Measurements from ENCODE around the gene GSTT2.
"Not testable (repeated sequence)": the region's sequence is repeated elsewhere in the genome, so short reads cannot be mapped to it uniquely, and the experiment has no call there.

Gene GSTT2

DNA sequence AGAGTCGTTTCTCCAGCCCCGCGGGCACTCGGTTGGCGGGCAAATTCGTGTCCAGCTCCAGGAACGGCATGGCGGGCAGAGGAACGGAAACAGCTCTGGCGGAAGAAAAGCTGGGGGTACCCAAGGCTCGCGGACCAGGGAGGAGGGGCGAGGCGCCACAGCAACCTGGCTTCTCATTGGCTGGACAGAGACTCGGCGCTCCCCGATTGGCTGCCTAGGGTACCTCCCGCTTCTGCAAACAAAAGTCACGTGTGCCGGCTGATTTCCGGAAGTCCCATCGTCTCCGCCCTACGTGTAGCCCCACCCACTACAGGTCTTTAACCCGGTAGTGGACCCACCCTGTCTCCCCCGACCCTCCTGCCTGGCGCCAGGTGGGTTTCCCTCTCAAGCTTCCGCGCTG lies 5.6 kb upstream of the GSTT2 start, which contains the start of gene DDT:
TSS of gene DDT (minus strand) at position 97 of the 400 bp plus-strand sequence. CDS start at position 70, 27 bp downstream.
- DNase-seq (ENCODE audit: low read depth in 1 of 2, low spot score in 1 of 2), result not testable (repeated sequence)

DNA sequence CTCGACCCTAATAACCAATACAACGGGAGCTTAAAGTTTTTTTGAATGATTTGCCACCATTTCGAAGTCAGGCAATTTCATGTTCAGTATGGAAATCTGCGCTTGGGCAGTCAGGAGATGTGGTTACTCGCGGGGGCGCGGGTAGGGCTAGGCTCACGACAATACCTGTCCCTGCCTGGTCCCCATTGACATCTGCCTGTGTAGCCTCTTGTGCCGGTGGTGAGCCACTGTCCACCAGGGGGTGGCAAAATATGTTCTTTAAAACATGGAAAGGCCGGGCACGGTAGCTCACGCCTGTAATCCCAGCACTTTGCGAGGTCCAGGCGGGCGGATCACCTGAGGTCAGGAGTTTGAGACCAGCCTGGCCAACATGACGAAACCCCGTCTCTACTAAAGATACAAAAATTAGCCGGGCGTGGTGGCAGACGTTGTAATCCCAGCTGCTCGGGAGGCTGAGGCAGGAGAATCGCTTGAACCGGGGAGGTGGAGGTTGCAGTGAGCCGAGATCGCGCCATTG lies 5.0 kb upstream of the GSTT2 start:
- not testable (repeated sequence) for DNase-seq (ENCODE audit: low read depth in 1 of 2, low spot score in 1 of 2)

DNA sequence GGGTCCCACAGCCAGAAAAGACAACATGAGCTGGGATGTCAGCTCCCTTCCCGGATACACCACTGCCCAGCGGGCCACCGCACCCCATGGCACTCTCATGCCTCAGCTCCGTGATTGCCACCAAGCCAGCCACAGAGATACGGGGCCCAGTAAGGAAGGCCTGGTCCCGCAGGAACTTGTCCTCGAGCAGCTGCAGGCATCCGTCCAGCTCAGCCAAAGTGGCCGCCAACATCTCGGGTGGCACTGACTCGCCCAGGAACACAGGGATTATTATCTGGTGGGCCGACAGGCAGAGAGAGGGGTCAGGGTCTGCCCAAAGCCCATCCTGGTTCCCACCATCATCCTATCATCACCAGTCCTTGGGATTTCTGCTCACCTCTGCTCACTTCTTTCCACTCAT lies 2.6 kb upstream of the GSTT2 start:
- DNase-seq (ENCODE audit: low read depth in 1 of 2, low spot score in 1 of 2), result not testable (repeated sequence)

DNA sequence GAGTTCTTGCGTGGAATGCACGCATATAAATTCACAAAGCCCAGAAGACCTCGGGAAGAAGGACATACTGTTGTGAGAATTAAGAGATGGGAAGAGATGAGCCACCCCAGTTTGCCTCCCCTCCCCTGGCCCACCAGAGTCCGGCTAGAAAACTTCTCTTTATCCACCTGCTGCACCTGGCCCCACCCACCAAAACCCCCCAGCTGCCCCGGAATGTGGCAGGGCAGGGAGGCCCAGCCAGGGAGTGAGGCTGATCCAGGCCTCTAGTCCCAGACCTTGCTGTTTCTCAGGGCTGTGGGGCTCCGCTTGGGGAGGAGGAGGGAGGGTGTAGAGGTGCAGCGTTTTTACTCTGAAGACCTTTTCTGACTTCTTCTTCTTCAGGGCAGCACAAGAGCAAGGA lies 633 bp downstream of the GSTT2 start:
- not testable (repeated sequence) for DNase-seq (ENCODE audit: low read depth in 1 of 2, low spot score in 1 of 2)

DNA sequence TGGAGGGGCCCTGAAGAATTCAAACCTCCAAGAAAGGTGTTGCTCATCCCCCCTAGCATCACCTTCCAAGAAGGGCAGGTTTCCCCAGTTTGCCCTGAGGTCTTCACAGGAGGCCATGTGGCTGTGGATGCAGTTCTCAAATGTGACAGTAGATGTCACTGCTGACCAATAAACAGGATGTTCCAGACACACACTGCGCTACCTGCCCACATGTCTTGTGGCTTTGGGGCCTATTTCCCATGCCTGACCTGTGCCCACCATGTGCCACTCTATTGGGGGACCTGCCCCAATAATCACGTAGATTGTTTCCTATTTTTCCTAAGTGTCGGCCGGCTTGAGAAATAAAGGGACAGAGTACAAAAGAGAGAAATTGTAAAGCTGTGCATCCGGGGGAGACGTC lies 4.5 kb downstream of the GSTT2 start:
- DNase-seq (ENCODE audit: low read depth in 1 of 2, low spot score in 1 of 2), result peak in 1 of 2 donors; percentile 45

DNA sequence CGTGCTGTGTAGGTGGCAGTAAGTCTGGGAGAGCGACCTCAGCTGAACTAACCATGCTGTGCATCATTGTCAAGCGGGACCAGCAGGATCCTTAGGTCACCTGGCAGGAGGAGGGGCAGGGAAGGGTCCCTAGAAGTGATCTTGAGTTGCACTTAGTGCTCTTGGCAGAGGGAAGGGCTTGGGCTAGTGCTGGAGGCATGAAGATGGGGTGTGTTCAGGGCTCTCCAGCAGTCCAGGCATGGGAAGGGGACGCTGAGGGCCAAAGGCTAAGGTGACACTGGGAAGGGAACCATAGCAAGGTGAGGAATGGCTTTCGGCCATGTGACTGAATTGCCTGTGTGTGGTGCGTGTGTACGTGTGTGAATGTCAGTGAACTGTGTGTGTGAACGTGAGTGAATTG lies 6.2 kb downstream of the GSTT2 start:
- DNase-seq (ENCODE audit: low read depth in 1 of 2, low spot score in 1 of 2), result not testable (repeated sequence)

DNA sequence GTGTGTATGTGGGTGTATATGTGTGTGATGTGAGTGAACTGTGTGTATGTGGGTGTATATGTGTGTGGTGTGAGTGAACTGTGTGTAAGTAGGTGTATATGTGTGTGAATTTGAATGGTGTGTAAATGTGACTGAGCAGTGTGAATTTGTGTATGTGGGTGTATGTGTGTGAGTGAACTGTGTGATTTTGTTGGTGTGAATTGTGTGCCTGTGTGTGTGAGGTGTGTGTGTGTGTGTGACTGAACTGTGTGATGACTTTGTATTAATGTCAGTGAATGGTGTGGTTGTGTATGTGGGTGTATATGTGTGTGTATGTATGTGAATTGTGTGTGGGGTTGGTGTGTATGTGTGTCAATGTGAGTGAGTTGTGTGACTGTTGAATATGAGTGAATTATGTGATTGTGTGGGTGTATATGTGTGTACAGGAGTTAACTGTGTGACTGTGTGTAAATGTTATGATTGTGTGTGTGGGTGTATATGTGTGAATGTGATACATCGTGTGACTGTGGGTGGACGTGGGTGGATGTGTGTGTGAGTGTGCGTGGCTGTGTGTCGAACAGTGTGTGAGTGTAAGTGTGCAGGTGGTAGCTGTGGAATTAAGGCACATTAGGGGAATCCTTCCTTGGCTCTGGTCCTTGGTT lies 6.7 kb downstream of the GSTT2 start:
- DNase-seq (ENCODE audit: low read depth in 1 of 2, low spot score in 1 of 2), result not testable (repeated sequence)

DNA sequence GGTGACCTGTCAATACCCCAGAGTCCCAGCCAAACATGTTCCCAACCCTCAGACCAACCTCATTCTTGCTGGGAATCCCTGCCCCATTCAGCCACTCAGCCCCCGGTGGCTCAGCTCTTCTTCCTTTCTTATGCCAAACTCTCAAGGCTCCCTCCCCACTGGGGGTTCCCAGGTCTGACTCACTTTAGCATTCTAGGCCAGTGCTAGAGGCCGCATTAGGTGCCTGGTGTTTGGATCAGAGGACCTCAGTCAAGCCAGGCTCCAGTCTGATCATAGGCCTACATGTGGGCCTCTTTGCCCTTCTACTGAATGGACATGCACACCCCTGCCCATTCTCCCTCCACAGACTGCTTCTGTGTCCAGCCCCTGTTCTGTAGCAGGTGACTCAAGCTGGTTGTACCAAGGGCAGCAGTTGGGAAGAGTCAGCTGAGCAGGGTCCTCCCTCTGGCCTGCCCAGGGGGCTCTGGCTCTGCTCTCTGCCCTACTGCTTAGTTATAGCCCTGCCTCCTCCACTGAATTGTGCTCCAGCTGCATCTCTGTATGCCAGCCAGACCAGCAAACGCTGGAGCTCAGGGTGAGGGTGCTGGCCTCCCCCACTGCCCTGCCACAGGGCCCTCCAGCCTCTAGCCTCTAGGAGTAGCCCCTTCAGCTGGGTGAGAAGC lies 9.8 kb downstream of the GSTT2 start:
- DNase-seq (ENCODE audit: low read depth in 1 of 2, low spot score in 1 of 2), result not testable (repeated sequence)

DNA sequence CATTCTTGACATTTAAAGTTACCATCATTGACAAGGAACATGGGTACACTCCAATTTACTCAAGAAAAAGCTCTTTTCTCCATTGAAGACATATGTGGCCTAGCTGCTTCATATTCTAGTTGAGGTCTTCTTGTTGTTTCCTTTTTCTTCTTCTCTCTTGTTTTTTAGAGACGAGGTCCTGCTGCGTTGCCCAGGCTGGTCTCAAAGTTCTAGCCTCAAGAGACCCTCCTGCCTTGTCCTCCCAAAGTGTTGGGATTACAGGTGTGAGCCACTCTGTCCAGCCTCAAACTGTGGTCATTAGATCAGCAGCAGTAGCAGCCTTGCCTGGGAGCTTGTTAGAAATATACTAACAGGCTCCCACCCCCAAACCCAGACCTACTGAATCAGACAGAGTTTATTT lies 13.1 kb downstream of the GSTT2 start:
- not testable (repeated sequence) for DNase-seq (ENCODE audit: low read depth in 1 of 2, low spot score in 1 of 2)

DNA sequence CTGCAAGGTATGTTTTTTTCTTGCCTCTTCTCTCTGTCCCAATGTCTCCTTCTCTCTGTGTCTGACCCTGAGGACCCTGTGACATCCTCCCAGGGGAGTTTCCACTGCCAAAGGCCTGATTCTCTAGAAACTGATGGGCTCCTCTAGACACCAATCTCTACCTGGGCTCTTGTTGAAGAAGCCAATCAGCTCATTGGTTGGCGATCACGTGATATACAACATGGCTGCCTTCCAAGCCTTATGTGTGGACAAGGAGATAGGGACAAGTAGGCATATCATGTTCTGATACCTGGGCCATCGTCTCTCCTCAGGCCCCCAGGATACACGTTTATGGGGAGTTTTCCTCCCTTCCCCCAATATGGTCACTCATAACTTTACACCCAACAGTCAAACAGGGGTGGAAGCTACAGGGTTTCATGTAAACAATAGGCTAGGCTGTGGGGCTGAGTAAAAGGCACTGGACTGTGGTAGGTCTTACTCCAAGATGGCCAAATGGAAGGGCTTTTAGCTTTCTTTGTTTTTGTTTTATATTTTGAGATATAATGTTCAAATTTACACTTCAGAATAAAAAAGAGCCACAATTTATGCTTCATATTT lies 13.7 kb downstream of the GSTT2 start:
- not testable (repeated sequence) for DNase-seq (ENCODE audit: low read depth in 1 of 2, low spot score in 1 of 2)

DNA sequence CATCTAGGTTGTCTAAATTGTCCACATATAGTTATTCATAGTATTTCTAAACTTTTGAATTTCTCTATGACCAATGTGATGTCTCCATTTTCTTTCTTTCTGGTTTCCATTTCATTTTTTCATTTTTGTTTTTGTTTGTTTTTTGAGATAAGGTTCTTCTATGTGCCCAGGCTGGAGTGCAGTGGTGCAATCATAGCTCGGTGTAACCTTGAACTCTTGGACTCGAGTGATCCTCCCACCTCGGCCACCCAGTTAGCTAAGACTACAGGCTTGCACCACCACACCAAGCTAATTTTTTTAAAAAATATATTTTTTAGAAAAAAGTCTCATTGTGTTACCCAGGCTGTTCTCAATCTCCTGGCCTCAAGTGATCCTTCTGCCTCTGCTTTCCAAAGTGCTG lies 17.2 kb downstream of the GSTT2 start:
- DNase-seq (ENCODE audit: low read depth in 1 of 2, low spot score in 1 of 2), result no peak

DNA sequence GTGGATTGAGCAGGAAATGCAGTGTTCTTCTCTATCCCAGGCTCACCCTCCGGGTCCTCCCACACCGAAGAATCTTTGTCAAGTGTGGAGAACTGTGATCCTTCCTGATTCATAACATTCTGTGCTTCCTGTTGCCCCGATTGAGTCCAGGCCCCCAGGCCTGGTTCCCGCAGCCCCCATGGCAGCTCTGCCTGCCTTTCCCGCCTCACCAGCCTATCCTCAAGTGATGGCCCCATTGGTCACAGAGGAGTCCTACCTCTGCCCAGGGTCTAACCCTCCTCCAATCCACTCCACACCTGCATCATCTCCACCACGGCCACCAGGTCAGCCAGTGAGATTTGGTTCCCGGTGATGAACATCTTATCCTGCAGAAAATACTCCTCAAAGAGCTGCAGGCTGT lies 19.8 kb downstream of the GSTT2 start:
- not testable (repeated sequence) for DNase-seq (ENCODE audit: low read depth in 1 of 2, low spot score in 1 of 2)

DNA sequence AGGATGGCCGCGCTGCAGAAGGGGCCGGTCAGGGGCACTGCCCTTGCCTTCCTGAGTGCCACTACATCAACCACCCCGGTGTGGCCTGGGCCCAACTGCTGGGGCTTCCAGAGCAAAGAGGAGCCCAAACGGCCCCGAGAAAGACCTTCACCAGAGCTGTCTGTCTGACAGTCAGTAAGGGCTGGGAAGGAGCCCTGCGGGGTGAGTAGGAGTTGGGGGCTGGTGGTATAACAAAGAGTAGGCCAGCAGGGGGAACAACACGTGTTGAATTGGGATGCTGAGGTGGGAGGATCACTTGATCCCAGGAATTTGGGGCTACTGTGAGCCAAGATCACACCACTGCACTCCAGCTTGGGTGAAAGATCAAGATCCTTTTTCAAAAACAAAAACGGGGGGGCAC lies 21.4 kb downstream of the GSTT2 start:
- DNase-seq (ENCODE audit: low read depth in 1 of 2, low spot score in 1 of 2), result no peak

DNA sequence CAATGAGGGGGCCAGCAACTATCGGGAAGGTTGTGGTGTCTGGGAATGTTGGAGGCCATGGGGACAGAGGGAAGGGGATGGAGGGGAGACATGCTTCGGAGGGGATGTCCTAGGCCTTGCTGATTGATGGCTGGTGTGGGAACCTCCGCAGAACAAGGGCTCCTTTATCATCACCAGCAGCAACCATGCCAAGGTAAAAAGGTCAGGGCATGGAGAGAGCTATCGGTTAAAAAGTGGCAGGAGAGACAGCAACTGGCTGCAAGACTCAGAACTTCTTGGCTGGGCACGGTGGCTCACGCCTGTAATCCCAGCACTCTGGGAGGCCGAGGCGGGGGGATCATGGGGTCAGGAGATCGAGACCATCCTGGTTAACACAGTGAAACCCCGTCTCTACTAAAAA lies 22.3 kb downstream of the GSTT2 start:
- DNase-seq (ENCODE audit: low read depth in 1 of 2, low spot score in 1 of 2), result no peak

DNA sequence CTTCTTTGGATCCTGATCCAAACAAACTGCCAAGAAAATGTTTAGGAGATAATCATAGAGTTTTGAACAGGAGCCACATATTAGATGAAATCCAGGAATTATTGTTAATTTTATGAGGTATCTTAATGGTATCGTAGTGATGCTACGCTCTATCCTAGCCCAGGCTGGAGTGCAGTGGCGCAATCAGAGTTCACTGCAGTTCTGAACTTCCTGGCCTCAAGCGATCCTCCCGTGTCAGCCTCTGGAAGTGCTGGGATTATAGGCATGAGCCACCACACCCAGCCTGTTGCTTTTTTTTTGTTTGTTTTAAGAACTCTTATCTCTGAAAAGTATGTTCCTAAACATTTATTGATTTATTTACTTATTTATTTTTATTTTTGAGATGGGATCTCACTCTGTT lies 22.9 kb downstream of the GSTT2 start:
- DNase-seq (ENCODE audit: low read depth in 1 of 2, low spot score in 1 of 2), result no peak

DNA sequence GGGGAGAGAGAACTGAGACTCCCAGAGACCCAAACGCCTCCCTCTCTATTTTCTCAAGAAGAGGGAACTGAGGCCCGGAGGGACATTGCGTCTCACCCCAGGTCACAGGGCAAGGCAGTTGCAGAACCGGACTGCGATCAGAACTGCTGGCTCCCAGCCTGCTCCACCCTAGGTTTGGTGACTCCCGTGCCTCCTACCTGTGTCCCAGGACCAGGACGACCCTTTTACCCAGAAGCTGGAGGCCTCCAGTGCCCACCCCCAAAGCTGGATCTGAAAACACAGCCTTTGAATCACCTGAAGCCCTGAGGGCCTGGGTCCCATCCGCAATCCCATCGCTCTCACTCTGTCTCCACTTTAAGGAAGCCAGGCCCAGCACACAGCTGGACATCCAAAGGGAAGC lies 24.0 kb downstream of the GSTT2 start:
- DNase-seq (ENCODE audit: low read depth in 1 of 2, low spot score in 1 of 2), result no peak

DNA sequence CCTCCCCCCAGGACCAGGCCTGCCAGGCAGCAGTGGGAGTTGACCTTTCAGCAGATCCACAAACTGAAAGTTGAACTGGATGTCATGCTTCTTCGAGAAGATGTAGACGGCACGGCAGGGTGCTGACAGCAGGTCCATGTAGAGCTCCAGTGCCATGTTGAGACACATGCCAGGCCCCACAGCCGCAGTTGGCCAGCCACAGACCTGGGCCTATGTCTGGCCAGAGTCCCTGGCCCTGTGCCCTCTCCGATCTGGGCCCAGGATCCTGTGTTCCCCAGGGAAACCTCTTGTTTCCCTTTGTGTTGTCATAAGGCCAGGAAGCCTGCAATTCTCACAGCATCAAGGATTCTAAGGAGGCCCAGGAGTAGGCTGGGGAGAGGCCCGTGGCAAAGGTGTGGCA lies 25.3 kb downstream of the GSTT2 start, which contains the start of gene GSTT4:
TSS of gene GSTT4 (minus strand) at position 253 of the 400 bp plus-strand sequence. CDS start at position 156, 97 bp downstream.
- no peak for DNase-seq (ENCODE audit: low read depth in 1 of 2, low spot score in 1 of 2)

DNA sequence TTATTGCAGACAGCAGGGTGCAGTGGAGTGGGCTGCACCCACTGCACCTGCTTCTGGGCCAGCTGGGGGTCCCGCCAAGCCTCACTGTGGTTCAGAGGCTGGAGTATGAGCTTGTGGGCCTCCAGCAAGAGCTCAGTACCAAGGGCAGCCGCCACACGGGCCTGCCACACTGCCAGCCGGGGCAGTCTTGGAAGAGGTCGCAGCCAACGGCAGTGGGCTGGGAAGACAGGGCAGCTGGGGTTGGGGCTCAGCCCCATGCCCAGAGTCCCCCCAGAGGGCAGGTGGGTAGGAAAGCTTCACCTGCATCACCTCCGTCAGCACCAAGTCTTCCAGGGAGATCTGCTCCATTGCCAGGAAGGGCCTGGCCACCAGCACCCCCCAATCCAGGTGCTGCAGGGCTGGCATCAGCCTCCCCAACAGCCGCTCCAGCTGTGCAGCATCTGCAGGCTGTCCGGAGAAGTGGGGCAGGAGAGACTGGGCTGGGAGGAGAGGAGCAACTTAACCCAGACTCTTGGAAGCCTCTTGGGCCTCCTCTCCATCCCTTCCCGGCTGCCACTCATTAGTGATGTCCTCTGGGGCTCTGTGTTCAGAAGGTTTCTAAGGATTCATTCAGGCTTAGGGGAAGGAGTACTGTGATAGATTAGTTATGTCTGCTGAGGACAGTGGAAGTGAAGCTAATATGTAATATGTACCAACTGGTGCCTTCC lies 26.4 kb downstream of the GSTT2 start:
- DNase-seq (ENCODE audit: low read depth in 1 of 2, low spot score in 1 of 2), result no peak

DNA sequence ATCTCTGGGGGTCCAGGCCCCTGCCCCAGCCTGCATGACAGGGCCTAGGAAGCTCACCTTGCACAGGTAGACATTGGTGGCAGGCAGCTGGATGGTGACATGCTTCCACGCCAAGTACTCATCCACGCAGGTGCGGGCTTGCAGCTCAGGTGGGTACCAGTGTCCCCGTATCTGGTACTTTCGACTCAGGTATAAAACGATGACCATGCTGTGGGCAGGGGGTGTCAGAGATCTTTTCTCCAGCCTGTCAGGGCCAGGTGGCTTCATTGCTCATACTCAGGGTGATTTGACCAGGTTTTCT lies 26.9 kb downstream of the GSTT2 start:
- DNase-seq (ENCODE audit: low read depth in 1 of 2, low spot score in 1 of 2), result no peak

DNA sequence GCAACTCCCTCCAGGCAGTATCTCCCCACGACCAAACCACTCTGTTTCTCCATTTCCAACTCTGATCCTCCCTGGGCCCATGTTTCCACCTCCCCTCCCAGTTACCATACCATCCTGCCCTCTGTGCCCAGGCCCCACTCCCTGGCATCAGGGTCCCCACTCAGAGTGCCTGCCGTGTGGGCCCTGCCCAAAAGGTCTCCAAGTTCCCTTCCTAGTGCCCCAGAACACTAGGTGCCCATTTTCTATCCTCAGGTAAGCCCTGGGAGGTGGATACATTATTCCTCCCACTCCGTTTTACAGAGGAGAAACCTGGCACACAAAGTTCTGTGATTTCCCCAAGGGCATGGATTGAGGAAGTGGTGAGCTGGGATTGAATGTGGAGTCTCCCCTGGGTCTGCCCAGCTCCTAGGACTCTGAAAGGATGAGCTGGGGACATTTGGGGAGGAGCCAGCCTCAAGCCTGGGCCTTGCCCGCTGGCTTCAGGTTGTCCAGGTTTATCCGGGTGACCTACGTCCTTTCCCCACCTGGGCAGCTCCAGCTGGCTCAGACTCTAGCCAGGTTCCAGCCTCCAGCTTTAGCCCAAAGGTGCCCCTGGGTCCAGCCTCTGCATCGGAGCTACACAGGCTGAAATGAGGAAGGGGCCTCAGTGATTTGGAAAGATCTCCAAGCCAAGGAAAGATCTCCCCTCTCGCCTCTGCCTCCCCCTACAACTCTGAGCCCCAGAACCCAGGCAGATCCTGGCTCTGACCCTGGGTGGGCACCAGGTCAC lies 27.5 kb downstream of the GSTT2 start:
- no peak for DNase-seq (ENCODE audit: low read depth in 1 of 2, low spot score in 1 of 2)

DNA sequence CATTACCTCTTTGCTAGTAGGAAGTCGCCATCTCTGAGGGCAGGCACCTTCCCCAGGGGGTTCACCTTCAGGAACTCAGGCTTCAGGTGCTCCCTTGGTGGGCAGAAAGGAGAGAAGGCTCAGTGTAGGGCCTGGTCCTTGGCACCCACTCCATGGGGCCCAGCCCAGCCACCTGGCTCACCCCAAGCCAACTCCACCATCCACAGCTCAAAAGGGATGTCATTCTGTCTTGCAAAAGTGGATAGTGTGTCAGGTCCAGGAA lies 28.0 kb downstream of the GSTT2 start:
- no peak for DNase-seq (ENCODE audit: low read depth in 1 of 2, low spot score in 1 of 2)

Measured in stimulated activated CD4-positive, alpha-beta T cell treated with anti-CD3 and anti-CD28 coated beads, Interleukin-15, amount 100 ng/mL, for 1 hour (primary cell).